Gastroesophageal sphincter (tissue), 3 donors: ENCODE measurements around the gene GADD45GIP1.

Experiments
- EP300 ChIP-seq: sonication (generic); formaldehyde crosslinking; IDR thresholded peaks from one replicate; pipeline ENCODE4 v1.6.1; 2017; ENCODE audit warnings: antibody characterized with exemption, mild to moderate bottlenecking
- POLR2A ChIP-seq, 2 donors: fragments of 450-650 bp; IDR thresholded peaks; one replicate each; pipeline ENCODE4 v1.6.1; 2017; ENCODE audit warnings: antibody characterized with exemption in 2 of 2, mild to moderate bottlenecking in 2 of 2, moderate library complexity in 1 of 2
- POLR2AphosphoS5 ChIP-seq: sonication (generic); formaldehyde crosslinking; IDR thresholded peaks from one replicate; pipeline ENCODE4 v1.6.1; 2017; ENCODE audit warnings: antibody characterized with exemption
- TF ChIP-seq, protein P1 (sequence below), 4 experiments: fragments of 200-600 bp in 2 of 4; fragments of 450-650 bp in 2 of 4; sonication (generic) in 1 of 4; IDR thresholded peaks; one replicate each; pipeline ENCODE4 v1.5.1; 2017 to 2019; ENCODE audit warnings: antibody characterized with exemption in 4 of 4, mild to moderate bottlenecking in 2 of 4, moderate library complexity in 2 of 4

DNA sequence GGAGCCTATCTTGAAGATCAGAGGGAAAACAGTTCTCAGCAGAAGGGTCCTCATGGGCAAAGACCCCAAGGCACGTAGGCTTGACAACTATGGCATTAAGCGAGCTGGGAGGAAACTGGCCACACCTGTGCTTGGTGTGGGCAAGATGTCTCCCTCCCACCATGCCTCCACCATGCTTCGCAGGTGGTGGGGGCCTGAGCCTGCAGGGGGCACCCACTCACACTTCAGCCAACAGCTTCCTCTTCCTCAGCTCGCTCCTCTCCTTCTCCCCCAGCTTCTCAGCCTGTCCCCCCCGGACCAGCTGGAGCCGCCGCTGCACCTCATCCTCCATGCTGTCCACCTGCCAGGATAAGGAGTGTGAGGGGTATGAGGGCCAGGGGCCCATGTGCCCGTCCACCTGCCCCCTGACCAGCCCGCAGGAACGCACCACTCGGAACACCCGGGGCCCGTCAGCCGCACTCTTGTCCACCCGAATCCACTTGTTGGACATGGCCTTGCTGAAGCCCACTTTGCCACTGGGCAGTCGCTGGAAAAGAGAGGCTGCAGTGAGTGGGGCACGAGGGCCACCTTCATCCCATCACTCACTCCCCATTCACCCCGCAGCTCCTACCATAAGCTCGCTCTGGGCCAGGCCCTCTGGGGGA lies 26.9 kb downstream of the GADD45GIP1 start:
- TF ChIP-seq EP300, result no peak
- TF ChIP-seq POLR2A (IDR thresholded peaks at IDR 0.05), result no peak
- no peak for TF ChIP-seq POLR2AphosphoS5
- TF ChIP-seq, protein P1, sequence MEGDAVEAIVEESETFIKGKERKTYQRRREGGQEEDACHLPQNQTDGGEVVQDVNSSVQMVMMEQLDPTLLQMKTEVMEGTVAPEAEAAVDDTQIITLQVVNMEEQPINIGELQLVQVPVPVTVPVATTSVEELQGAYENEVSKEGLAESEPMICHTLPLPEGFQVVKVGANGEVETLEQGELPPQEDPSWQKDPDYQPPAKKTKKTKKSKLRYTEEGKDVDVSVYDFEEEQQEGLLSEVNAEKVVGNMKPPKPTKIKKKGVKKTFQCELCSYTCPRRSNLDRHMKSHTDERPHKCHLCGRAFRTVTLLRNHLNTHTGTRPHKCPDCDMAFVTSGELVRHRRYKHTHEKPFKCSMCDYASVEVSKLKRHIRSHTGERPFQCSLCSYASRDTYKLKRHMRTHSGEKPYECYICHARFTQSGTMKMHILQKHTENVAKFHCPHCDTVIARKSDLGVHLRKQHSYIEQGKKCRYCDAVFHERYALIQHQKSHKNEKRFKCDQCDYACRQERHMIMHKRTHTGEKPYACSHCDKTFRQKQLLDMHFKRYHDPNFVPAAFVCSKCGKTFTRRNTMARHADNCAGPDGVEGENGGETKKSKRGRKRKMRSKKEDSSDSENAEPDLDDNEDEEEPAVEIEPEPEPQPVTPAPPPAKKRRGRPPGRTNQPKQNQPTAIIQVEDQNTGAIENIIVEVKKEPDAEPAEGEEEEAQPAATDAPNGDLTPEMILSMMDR (IDR thresholded peaks at IDR 0.05), result no peak
